ENCODE data around the gene CERS2.

CERS2 gene

GRCh38 chr1:150926097-150926741 lies 48.4 kb downstream of the CERS2 start, which contains the start of gene SETDB1:
Gene SETDB1 (plus strand): TSS chr1:150926363. CDS start chr1:150927715, 1,352 bp downstream.
- H3K4me1 ChIP-seq (ENCODE audit: control insufficient read depth, insufficient read depth, low read length) = peaks cover 16% of the 10 kb centered on the region
- H3K4me2 ChIP-seq (ENCODE audit: low read length) = peak within 1 kb of the TSS; percentile 76
- H3K36me3 ChIP-seq (ENCODE audit: insufficient read depth, low read length) = peaks cover 27% of the 10 kb centered on the region
- no peaks in the 10 kb centered on the region for H3K27me3 ChIP-seq (ENCODE audit: control insufficient read depth, insufficient read depth, low read length)
- peak within 1 kb of the TSS; percentile 99 for H3K9ac ChIP-seq (ENCODE audit: low read depth, low read length)
- H3K9me3 ChIP-seq (replicated peaks; ENCODE audit: low read length) = no peaks in the 10 kb centered on the region
- H3K4me3 ChIP-seq (ENCODE audit: low read length) = peak within 1 kb of the TSS; percentile 99

DNA sequence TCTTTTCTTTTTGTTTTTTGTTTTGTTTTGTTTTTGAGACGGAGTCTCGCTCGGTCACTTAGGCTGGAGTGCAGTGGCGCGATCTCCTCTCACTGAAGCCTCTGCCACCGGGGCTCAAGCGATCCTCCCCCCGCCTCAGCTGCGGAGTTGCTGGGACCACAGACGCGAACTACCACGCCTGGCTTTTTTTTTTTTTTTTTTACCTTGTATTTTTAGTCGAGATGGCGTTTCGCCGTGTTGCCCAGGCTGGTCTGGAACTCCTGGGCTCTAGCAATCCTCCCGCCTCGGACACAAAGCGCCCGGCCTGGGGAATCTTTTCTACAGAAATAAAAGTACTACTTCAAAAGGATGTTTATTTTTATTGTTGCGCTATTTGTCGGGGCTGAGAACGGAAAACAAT lies 49.6 kb downstream of the CERS2 start:
- peaks cover 16% of the 10 kb centered on the region for H3K4me1 ChIP-seq (ENCODE audit: control insufficient read depth, insufficient read depth, low read length)
- no peak overlapping the region for H3K4me3 ChIP-seq (ENCODE audit: low read length)
- no peak overlapping the region for H3K4me2 ChIP-seq (ENCODE audit: low read length)
- H3K27me3 ChIP-seq (ENCODE audit: control insufficient read depth, insufficient read depth, low read length) = no peaks in the 10 kb centered on the region
- H3K9ac ChIP-seq (ENCODE audit: low read depth, low read length) = no peak overlapping the region
- H3K9me3 ChIP-seq (replicated peaks; ENCODE audit: low read length) = no peaks in the 10 kb centered on the region
- H3K36me3 ChIP-seq (ENCODE audit: insufficient read depth, low read length) = peaks cover 19% of the 10 kb centered on the region

GRCh38 chr1:150922519-150922975 lies 52.1 kb downstream of the CERS2 start:
- Histone ChIP-seq H3K36me3 (ENCODE audit: insufficient read depth, low read length) (peaks cover 3% of the 10 kb centered on the region), H3K4me3 (ENCODE audit: low read length) (no peak overlapping the region)

DNA sequence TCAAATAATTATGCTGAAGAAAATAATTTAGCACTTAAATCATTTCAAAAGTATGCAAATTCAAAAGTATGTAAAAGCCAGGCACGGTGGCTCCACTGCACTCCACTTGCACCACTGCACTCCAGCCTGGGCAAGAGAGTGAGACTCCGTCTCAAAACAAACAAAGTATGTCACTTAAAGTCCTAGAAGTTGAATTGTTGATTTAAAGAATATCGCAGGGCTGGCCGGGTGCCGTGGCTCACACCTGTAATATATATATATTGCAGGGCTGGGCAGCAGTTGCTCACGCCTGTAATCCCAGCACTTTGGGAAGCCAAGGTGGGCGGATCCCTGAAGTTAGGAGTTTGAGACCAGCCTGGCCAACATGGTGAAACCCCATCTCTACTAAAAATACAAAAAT lies 57.2 kb downstream of the CERS2 start:
- H3K4me3 ChIP-seq (ENCODE audit: low read length) = no peak overlapping the region
- no peaks in the 10 kb centered on the region for H3K9me3 ChIP-seq (replicated peaks; ENCODE audit: low read length)
- no peak overlapping the region for H3K9ac ChIP-seq (ENCODE audit: low read depth, low read length)
- no peaks in the 10 kb centered on the region for H3K36me3 ChIP-seq (ENCODE audit: insufficient read depth, low read length)
- H3K4me2 ChIP-seq (ENCODE audit: low read length) = no peak overlapping the region
- no peaks in the 10 kb centered on the region for H3K27me3 ChIP-seq (ENCODE audit: control insufficient read depth, insufficient read depth, low read length)
- H3K4me1 ChIP-seq (ENCODE audit: control insufficient read depth, insufficient read depth, low read length) = peaks cover 2% of the 10 kb centered on the region

More at GRCh38 chr1:150922519-150922975, 52.1 kb downstream of the CERS2 start:
- peak overlapping the region; percentile 15 for H3K9ac ChIP-seq (ENCODE audit: low read depth, low read length)
- H3K4me1 ChIP-seq (ENCODE audit: control insufficient read depth, insufficient read depth, low read length) = peaks cover 16% of the 10 kb centered on the region
- H3K27me3 ChIP-seq (ENCODE audit: control insufficient read depth, insufficient read depth, low read length) = no peaks in the 10 kb centered on the region
- H3K9me3 ChIP-seq (replicated peaks; ENCODE audit: low read length) = no peaks in the 10 kb centered on the region
- no peak overlapping the region for H3K4me2 ChIP-seq (ENCODE audit: low read length)

Small RNAs within 50 kb of the gene (small RNA-seq; reads per million reads assigned to genes)
- 0.56 reads per million for gene RNU6-884P
